ENCODE data around the gene NTN1.

DNA sequence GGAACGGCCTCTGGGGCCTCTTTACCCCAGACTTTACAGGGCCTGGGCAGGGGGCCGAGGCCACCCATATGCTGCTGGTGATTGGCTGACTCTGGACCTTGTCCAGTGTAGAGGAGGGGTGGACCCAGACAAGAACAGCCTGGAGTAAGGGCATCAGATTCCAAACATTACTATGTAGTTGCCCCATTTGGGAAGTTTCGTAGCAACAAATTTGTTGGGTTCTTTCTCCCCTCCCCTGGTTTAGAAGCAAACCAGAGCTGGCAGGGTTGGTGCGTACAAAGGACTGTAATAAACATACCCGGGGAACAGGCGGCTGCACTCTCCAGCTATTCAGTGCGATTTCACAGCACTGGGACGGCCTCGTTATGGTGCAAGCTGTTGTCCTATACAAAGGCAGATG lies 145.5 kb downstream of the NTN1 start:
- TF ChIP-seq, protein P1, sequence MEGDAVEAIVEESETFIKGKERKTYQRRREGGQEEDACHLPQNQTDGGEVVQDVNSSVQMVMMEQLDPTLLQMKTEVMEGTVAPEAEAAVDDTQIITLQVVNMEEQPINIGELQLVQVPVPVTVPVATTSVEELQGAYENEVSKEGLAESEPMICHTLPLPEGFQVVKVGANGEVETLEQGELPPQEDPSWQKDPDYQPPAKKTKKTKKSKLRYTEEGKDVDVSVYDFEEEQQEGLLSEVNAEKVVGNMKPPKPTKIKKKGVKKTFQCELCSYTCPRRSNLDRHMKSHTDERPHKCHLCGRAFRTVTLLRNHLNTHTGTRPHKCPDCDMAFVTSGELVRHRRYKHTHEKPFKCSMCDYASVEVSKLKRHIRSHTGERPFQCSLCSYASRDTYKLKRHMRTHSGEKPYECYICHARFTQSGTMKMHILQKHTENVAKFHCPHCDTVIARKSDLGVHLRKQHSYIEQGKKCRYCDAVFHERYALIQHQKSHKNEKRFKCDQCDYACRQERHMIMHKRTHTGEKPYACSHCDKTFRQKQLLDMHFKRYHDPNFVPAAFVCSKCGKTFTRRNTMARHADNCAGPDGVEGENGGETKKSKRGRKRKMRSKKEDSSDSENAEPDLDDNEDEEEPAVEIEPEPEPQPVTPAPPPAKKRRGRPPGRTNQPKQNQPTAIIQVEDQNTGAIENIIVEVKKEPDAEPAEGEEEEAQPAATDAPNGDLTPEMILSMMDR (conservative IDR thresholded peaks at IDR 0.05) = no peak
- TF ChIP-seq EZH2 (IDR thresholded peaks at IDR 0.05; ENCODE audit: low read depth) = no peak

Measured in PC-9 (cell line).